Measurements from ENCODE around the gene IGF1R.

- TF ChIP-seq EZH2 (IDR thresholded peaks at IDR 0.05; ENCODE audit: borderline replicate concordance) (no peak), CTCF (IDR thresholded peaks at IDR 0.05; ENCODE audit: poor library complexity) (no peak)
Observed at GRCh38 chr15:98724494-98724893, 76.2 kb downstream of the IGF1R start.
